Chondrocyte (in vitro differentiated cells): Measurements from ENCODE around the gene RAD54L. TPM values are rescaled to one million over a fixed set of nuclear protein-coding genes. Genes with fewer than 3 reads are reported as not detected.
"Not testable (repeated sequence)": the region's sequence is repeated elsewhere in the genome, so short reads cannot be mapped to it uniquely, and the experiment has no call there.

Experiments
- DNase-seq: peaks from one replicate; pipeline ENCODE4 v3.0.0; 2021; ENCODE audit warnings: mixed read lengths, low spot score
- H3K27ac Mint-ChIP-seq: one replicate; pipeline ENCODE4 v1.8.0; 2021; ENCODE audit warnings: mild to moderate bottlenecking, moderate library complexity, mixed read lengths; ENCODE audit not compliant: unreplicated experiment
- H3K27me3 Mint-ChIP-seq: 2 replicates; pipeline ENCODE4 v1.8.0; 2021; ENCODE audit warnings: low read depth, mixed read lengths
- H3K36me3 Mint-ChIP-seq: 2 replicates; pipeline ENCODE4 v1.8.0; 2021; ENCODE audit warnings: low read depth, mixed read lengths
- H3K4me1 Mint-ChIP-seq: 2 replicates; pipeline ENCODE4 v1.8.0; 2021; ENCODE audit warnings: low read depth, mild to moderate bottlenecking, mixed read lengths
- H3K4me3 Mint-ChIP-seq: one replicate; pipeline ENCODE4 v1.8.0; 2021; ENCODE audit warnings: mild to moderate bottlenecking, moderate library complexity, mixed read lengths; ENCODE audit not compliant: unreplicated experiment
- H3K9me3 Mint-ChIP-seq: 2 replicates; pipeline ENCODE4 v1.8.0; 2021; ENCODE audit warnings: low read depth, mixed read lengths
- CTCF ChIP-seq: fragments of 200-600 bp; sonication (generic); IDR thresholded peaks from 2 replicates; pipeline ENCODE4 v1.5.0; 2021; ENCODE audit warnings: antibody characterized with exemption, mild to moderate bottlenecking, moderate library complexity
- total RNA-seq: library from RNA; stranded (reverse); gene quantifications from 3 replicates; pipeline ENCODE4 v1.2.1, GENCODE V29; 2021

Gene RAD54L
- total RNA-seq, 1 donor from 2014 or later = 2.7 TPM

- TF ChIP-seq CTCF = no peak
- Mint-ChIP-seq H3K4me3 (no peak overlapping the region), H3K4me1 (peaks cover 22% of the 10 kb centered on the region), H3K27me3 (no peaks in the 10 kb centered on the region), H3K27ac (no peak overlapping the region), H3K9me3 (peaks cover 7% of the 10 kb centered on the region), H3K36me3 (no peaks in the 10 kb centered on the region)
- no peak for DNase-seq
Observed at GRCh38 chr1:46242918-46243317, 4.6 kb upstream of the RAD54L start.

- not testable (repeated sequence) for H3K27ac Mint-ChIP-seq, H3K27me3 Mint-ChIP-seq, H3K9me3 Mint-ChIP-seq, DNase-seq, H3K36me3 Mint-ChIP-seq, H3K4me3 Mint-ChIP-seq
- peaks cover 23% of the 10 kb centered on the region for H3K4me1 Mint-ChIP-seq
Observed at GRCh38 chr1:46243831-46244230, 3.7 kb upstream of the RAD54L start.

GRCh38 chr1:46244656-46245371, 2.7 kb upstream of the RAD54L start:
- peak; percentile 78 for TF ChIP-seq CTCF
- Mint-ChIP-seq H3K9me3 (no peaks in the 10 kb centered on the region), H3K4me3 (no peak overlapping the region), H3K27ac (no peak overlapping the region), H3K27me3 (no peaks in the 10 kb centered on the region), H3K4me1 (peaks cover 20% of the 10 kb centered on the region), H3K36me3 (no peaks in the 10 kb centered on the region)
- DNase-seq = no peak

GRCh38 chr1:46246136-46246535, 1.4 kb upstream of the RAD54L start:
- not testable (repeated sequence) for H3K27me3 Mint-ChIP-seq, DNase-seq, H3K9me3 Mint-ChIP-seq, H3K36me3 Mint-ChIP-seq
- H3K27ac Mint-ChIP-seq = peak overlapping the region; percentile 98
- H3K4me1 Mint-ChIP-seq = peaks cover 20% of the 10 kb centered on the region
- H3K4me3 Mint-ChIP-seq = peak overlapping the region; percentile 99

GRCh38 chr1:46246548-46247435, 771 bp upstream of the RAD54L start:
- H3K27me3 Mint-ChIP-seq = no peaks in the 10 kb centered on the region
- peak; percentile 92 for DNase-seq
- H3K4me3 Mint-ChIP-seq = peak overlapping the region; percentile 99
- H3K27ac Mint-ChIP-seq = peak overlapping the region; percentile 98
- TF ChIP-seq CTCF = no peak
- H3K36me3 Mint-ChIP-seq = no peaks in the 10 kb centered on the region
- H3K4me1 Mint-ChIP-seq = peaks cover 20% of the 10 kb centered on the region
- H3K9me3 Mint-ChIP-seq = no peaks in the 10 kb centered on the region

GRCh38 chr1:46248122-46248920, 758 bp downstream of the RAD54L start:
- H3K4me3 Mint-ChIP-seq = peak overlapping the region; percentile 87
- peak overlapping the region; percentile 75 for H3K27ac Mint-ChIP-seq
- no peak for DNase-seq
- H3K4me1 Mint-ChIP-seq = peaks cover 20% of the 10 kb centered on the region
- no peak for TF ChIP-seq CTCF
- no peaks in the 10 kb centered on the region for H3K27me3 Mint-ChIP-seq
- H3K9me3 Mint-ChIP-seq = no peaks in the 10 kb centered on the region
- H3K36me3 Mint-ChIP-seq = peaks cover 1% of the 10 kb centered on the region
